HepG2 (cell line): ENCODE measurements around the gene CLIC4. TPM values are rescaled to one million over a fixed set of nuclear protein-coding genes. Genes with fewer than 3 reads are reported as not detected.

Experiments used
- ATAC-seq: fragments of 200-7000 bp; cut with Tn5 transposase; 3 replicates; pipeline ENCODE4 v1.9.1; 2020; ENCODE audit warnings: mild to moderate bottlenecking, moderate library complexity
- BruUV-seq: library from RNA; stranded (reverse); fragments of 400-500 nt; replicated peaks from 2 replicates; lab custom pipeline; 2021; lab: Mats Ljungman, UMichigan
- CTCF ChIA-PET: fragments of 300-600 bp; formaldehyde crosslinking; extraction: SDS; loops from one replicate; lab custom pipeline; 2021; ENCODE audit warnings: low total read pairs, inconsistent platforms, low intra/inter-chr PET ratio; lab: Yijun Ruan, JAX
- POLR2A ChIA-PET: fragments of 350-600 bp; sonication (Branson Sonifier 250); formaldehyde crosslinking; loops from one replicate; lab custom pipeline; 2020; ENCODE audit warnings: antibody characterized with exemption, inconsistent platforms; lab: Yijun Ruan, JAX
- DNase-seq: peaks from one replicate; pipeline ENCODE4 v3.0.0-alpha.2; 2015; ENCODE audit warnings: low spot score
- FAIRE-seq: peaks from 3 replicates; lab custom pipeline; 2011; peaks lifted over from hg19 to GRCh38; lab: Jason Lieb, UNC
- H2AFZ ChIP-seq: one replicate; pipeline ENCODE4 v1.6.1; 2011; ENCODE audit warnings: low read length, inconsistent platforms
- H3K27ac ChIP-seq: fragments of 300-600 bp; 3 replicates; pipeline ENCODE4 v1.8.0; 2011; ENCODE audit warnings: mixed run types, mild to moderate bottlenecking, mixed read lengths, low read length, inconsistent platforms; ENCODE audit not compliant: insufficient read depth; ENCODE audit errors: extremely low read length
- H3K27me3 ChIP-seq, 2 experiments: fragments of 200-600 bp in 1 of 2; 2 replicates in 1 of 2; 3 replicates in 1 of 2; pipeline versions ENCODE4 v1.6.0 to v1.8.0; 2011; ENCODE audit warnings: low read length in 2 of 2, mild to moderate bottlenecking in 2 of 2, moderate library complexity in 2 of 2, inconsistent platforms in 1 of 2; ENCODE audit not compliant: insufficient read depth in 2 of 2, control insufficient read depth in 1 of 2
- H3K36me3 ChIP-seq, 2 experiments: fragments of 200-600 bp in 1 of 2; replicated peaks in 1 of 2; 2 replicates in 1 of 2; 3 replicates in 1 of 2; pipeline versions ENCODE4 v1.5.1 to v1.8.0; 2011; ENCODE audit warnings: low read length in 2 of 2, inconsistent platforms in 1 of 2; ENCODE audit not compliant: insufficient read depth in 2 of 2, control insufficient read depth in 1 of 2
- H3K4me1 ChIP-seq: 2 replicates; pipeline ENCODE4 v1.5.1; 2012; ENCODE audit warnings: low read length, inconsistent platforms; ENCODE audit not compliant: insufficient read depth
- H3K4me2 ChIP-seq: 2 replicates; pipeline ENCODE4 v1.6.0; 2011; ENCODE audit warnings: low read depth, low read length, inconsistent platforms
- H3K4me3 ChIP-seq, 3 experiments: fragments of 200-600 bp in 1 of 3; sonication (generic), shearing (Covaris generic) in 1 of 3; replicated peaks in 1 of 3; 2 replicates each; pipeline ENCODE4 v1.5.1; 2011 to 2016; ENCODE audit warnings: low read length in 3 of 3, inconsistent platforms in 2 of 3, low read depth in 2 of 3, mild to moderate bottlenecking in 2 of 3, control low read depth in 1 of 3, mixed read lengths in 1 of 3; ENCODE audit not compliant: insufficient read depth in 1 of 3
- H3K79me2 ChIP-seq: one replicate; pipeline ENCODE4 v1.6.1; 2011; ENCODE audit warnings: low read length, inconsistent platforms; ENCODE audit not compliant: insufficient read depth
- H3K9ac ChIP-seq: 2 replicates; pipeline ENCODE4 v1.6.0; 2011; ENCODE audit warnings: mild to moderate bottlenecking, low read depth, low read length, inconsistent platforms; ENCODE audit not compliant: insufficient read depth
- H3K9me3 ChIP-seq: 2 replicates; pipeline ENCODE4 v1.5.1; 2012; ENCODE audit warnings: mild to moderate bottlenecking, low read length
- H4K20me1 ChIP-seq: 2 replicates; pipeline ENCODE4 v1.6.0; 2011; ENCODE audit warnings: inconsistent platforms, mild to moderate bottlenecking, low read length, moderate library complexity; ENCODE audit not compliant: insufficient read depth
- AKNA ChIP-seq: sonication (generic); formaldehyde crosslinking; IDR thresholded peaks from 2 replicates; pipeline ENCODE4 v1.4.0; 2020; ENCODE audit warnings: missing genetic modification reagents, borderline replicate concordance
- BATF2 ChIP-seq: sonication (generic); formaldehyde crosslinking; IDR thresholded peaks from 2 replicates; pipeline ENCODE4 v1.8.0; 2022; ENCODE audit warnings: mild to moderate bottlenecking, missing genetic modification reagents, moderate library complexity
- EEA1 ChIP-seq: sonication (generic); formaldehyde crosslinking; IDR thresholded peaks from 2 replicates; pipeline ENCODE4 v1.5.1; 2020; ENCODE audit warnings: mild to moderate bottlenecking, missing genetic modification reagents, borderline replicate concordance
- ELF1 ChIP-seq: sonication (generic); formaldehyde crosslinking; IDR thresholded peaks from 2 replicates; pipeline ENCODE4 v1.4.0; 2020; ENCODE audit warnings: missing genetic modification reagents
- HES4 ChIP-seq: sonication (generic); formaldehyde crosslinking; IDR thresholded peaks from 2 replicates; pipeline ENCODE4 v1.9.0; 2021; ENCODE audit warnings: mild to moderate bottlenecking, missing genetic modification reagents, borderline replicate concordance
- HNRNPK ChIP-seq: fragments of 200-400 bp; formaldehyde crosslinking; IDR thresholded peaks from 2 replicates; pipeline ENCODE4 v1.6.1; 2018; ENCODE audit warnings: low read length, low read depth, moderate library complexity, mild to moderate bottlenecking; ENCODE audit not compliant: poor library complexity, severe bottlenecking
- SALL2 ChIP-seq: sonication (generic); formaldehyde crosslinking; IDR thresholded peaks from 2 replicates; pipeline ENCODE4 v1.8.1; 2023; ENCODE audit warnings: mild to moderate bottlenecking, missing genetic modification reagents, inconsistent platforms
- YEATS4 ChIP-seq: sonication (generic); formaldehyde crosslinking; IDR thresholded peaks from 2 replicates; pipeline ENCODE4 v1.4.0; 2020; ENCODE audit warnings: missing genetic modification reagents, borderline replicate concordance
- ZBED4 ChIP-seq: sonication (generic); formaldehyde crosslinking; IDR thresholded peaks from 2 replicates; pipeline ENCODE4 v1.4.0; 2020; ENCODE audit warnings: missing genetic modification reagents, borderline replicate concordance
- ZBTB42 ChIP-seq: sonication (generic); formaldehyde crosslinking; IDR thresholded peaks from 2 replicates; pipeline ENCODE4 v1.5.0; 2020; ENCODE audit warnings: mild to moderate bottlenecking, missing genetic modification reagents
- ZFP37 ChIP-seq: sonication (generic); formaldehyde crosslinking; IDR thresholded peaks from 2 replicates; pipeline ENCODE4 v1.4.0; 2020; ENCODE audit warnings: missing genetic modification reagents, borderline replicate concordance
- ZNF562 ChIP-seq: sonication (generic); formaldehyde crosslinking; IDR thresholded peaks from 2 replicates; pipeline ENCODE4 v1.8.0; 2022; ENCODE audit warnings: missing genetic modification reagents, borderline replicate concordance
- ZNF710 ChIP-seq: sonication (generic); formaldehyde crosslinking; IDR thresholded peaks from 2 replicates; pipeline ENCODE4 v1.5.0; 2020; ENCODE audit warnings: mild to moderate bottlenecking, missing genetic modification reagents, borderline replicate concordance
- WGBS: methylation state at CpG from one replicate; pipeline ENCODE4 v1.1.6; 2017; ENCODE audit warnings: low lambda C conversion rate; 5-methylcytosine and 5-hydroxymethylcytosine counted together
- in situ Hi-C: cut with HindIII; loops from 2 replicates; pipeline ENCODE4 v1.10.0; 2017; ENCODE audit warnings: low pct_unique_long_range_greater_than_20kb; ENCODE audit not compliant: extremely low pct_ligation_motif_present
- intact Hi-C: fragments of 100-400 bp; cut with micrococcal nuclease; formaldehyde crosslinking; loops from one replicate; pipeline ENCODE4 v1.10.0; 2022; ENCODE audit not compliant: unreplicated experiment
- polyA plus RNA-seq, 8 experiments: library from polyadenylated mRNA; depleted of rRNA in 3 of 8; stranded (reverse) in 7 of 8; unstranded in 1 of 8; fragments of >200 nt; fragmentation: Illumina TruSeq in 4 of 8; extraction: Trizol in 4 of 8; gene quantifications; 2 replicates each; pipeline versions ENCODE4 v1.2.1 to v1.2.3, GENCODE V29; 2011 to 2016; ENCODE audit warnings: low read depth in 4 of 8, missing spikeins in 1 of 8, mixed read lengths in 1 of 8; ENCODE audit not compliant: insufficient read depth in 1 of 8
- total RNA-seq, 5 experiments: library from RNA; depleted of rRNA; stranded (reverse); fragments of >200 nt; fragmentation: Illumina TruSeq; extraction: Trizol; gene quantifications; 2 replicates each; pipeline ENCODE4 v1.2.3, GENCODE V29; 2016; ENCODE audit warnings: low read depth in 1 of 5

CLIC4 gene
- total and polyA plus RNA-seq, 2 of the 13 experiments (the other 11 are each of a cell fraction or from before 2014, with no cell fraction given): 23.3 to 77.4 TPM

GRCh38 chr1:24893431-24893830 lies 148.2 kb downstream of the CLIC4 start:
- H3K27ac ChIP-seq: no peak overlapping the region
- WGBS: 36% methylated on average over 3 of the region's 3 CpGs
- H3K9me3 ChIP-seq: peaks cover 11% of the 10 kb centered on the region
- DNase-seq (no peak), ATAC-seq (no peak), FAIRE-seq (no peak)
- in situ Hi-C loops (no loop called here), intact Hi-C loops (no loop called here)
- H3K4me3 ChIP-seq: no peak overlapping the region
- no TSS peak for BruUV-seq
- H3K79me2 ChIP-seq: no peaks in the 10 kb centered on the region
- POLR2A ChIA-PET: no interaction called here
- no peak overlapping the region for H3K4me2 ChIP-seq
- no peak overlapping the region for H2AFZ ChIP-seq
- H3K4me1 ChIP-seq: no peaks in the 10 kb centered on the region
- peaks cover 1 to 4% of the 10 kb centered on the region in 2 experiments; a peak in 1 of 5 replicates for H3K27me3 ChIP-seq
- CTCF ChIA-PET: no interaction called here
- H3K9ac ChIP-seq: no peak overlapping the region
- H3K36me3 ChIP-seq: no peaks in the 10 kb centered on the region
- no peaks in the 10 kb centered on the region for H4K20me1 ChIP-seq
- TF ChIP-seq ZFP37: no peak
- TF ChIP-seq HES4 (CRISPR knock-in tag): no peak
- no peak for TF ChIP-seq ZBTB42 (CRISPR knock-in tag)
- no peak for TF ChIP-seq AKNA (CRISPR knock-in tag)
- no peak for TF ChIP-seq SALL2
- TF ChIP-seq HNRNPK: no peak
- TF ChIP-seq ZNF710: no peak
- no peak for TF ChIP-seq YEATS4 (CRISPR knock-in tag)
- no peak for TF ChIP-seq ZNF562 (CRISPR knock-in tag)
- TF ChIP-seq ZBED4 (CRISPR knock-in tag): no peak
- no peak for TF ChIP-seq ELF1 (CRISPR knock-in tag)
- TF ChIP-seq EEA1 (CRISPR knock-in tag): no peak
- TF ChIP-seq BATF2 (CRISPR knock-in tag): no peak
